HG03457 (cell line): ENCODE results near the gene CPLX3.
"Not testable (repeated sequence)": the region's sequence is repeated elsewhere in the genome, so short reads cannot be mapped to it uniquely, and the experiment has no call there.

Experiments
- ATAC-seq: cut with Tn5 transposase; IDR thresholded peaks from one replicate; pipeline ENCODE4 v1.9.1; 2021; ENCODE audit warnings: moderate number of reproducible peaks; ENCODE audit not compliant: unreplicated experiment

CPLX3 gene, protein sequence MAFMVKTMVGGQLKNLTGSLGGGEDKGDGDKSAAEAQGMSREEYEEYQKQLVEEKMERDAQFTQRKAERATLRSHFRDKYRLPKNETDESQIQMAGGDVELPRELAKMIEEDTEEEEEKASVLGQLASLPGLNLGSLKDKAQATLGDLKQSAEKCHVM

DNA sequence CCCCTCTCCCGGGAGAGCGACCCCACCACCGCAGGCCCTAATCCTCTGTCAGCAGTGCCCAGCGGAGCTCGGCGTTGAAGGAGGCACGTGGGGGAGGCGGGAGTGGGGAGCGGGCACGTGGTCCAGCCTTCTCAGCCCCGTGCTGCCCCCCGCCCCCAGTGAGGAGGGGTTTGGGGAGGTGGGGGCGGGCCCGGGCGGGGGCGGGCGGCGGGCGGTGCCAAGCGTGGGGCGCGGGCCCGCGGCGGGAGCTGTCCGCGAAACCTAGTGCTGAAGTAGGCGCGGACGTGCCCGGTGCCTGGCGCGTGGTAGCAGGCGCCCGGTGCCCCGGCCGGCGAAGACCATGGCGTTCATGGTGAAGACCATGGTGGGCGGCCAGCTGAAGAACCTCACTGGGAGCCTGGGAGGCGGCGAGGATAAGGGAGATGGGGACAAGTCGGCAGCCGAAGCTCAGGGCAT is at the start of gene CPLX3:
CPLX3 (plus strand) TSS at position 264 of the 456 bp plus-strand sequence; CDS start at position 341, 77 bp downstream.
- ATAC-seq = no peak

DNA sequence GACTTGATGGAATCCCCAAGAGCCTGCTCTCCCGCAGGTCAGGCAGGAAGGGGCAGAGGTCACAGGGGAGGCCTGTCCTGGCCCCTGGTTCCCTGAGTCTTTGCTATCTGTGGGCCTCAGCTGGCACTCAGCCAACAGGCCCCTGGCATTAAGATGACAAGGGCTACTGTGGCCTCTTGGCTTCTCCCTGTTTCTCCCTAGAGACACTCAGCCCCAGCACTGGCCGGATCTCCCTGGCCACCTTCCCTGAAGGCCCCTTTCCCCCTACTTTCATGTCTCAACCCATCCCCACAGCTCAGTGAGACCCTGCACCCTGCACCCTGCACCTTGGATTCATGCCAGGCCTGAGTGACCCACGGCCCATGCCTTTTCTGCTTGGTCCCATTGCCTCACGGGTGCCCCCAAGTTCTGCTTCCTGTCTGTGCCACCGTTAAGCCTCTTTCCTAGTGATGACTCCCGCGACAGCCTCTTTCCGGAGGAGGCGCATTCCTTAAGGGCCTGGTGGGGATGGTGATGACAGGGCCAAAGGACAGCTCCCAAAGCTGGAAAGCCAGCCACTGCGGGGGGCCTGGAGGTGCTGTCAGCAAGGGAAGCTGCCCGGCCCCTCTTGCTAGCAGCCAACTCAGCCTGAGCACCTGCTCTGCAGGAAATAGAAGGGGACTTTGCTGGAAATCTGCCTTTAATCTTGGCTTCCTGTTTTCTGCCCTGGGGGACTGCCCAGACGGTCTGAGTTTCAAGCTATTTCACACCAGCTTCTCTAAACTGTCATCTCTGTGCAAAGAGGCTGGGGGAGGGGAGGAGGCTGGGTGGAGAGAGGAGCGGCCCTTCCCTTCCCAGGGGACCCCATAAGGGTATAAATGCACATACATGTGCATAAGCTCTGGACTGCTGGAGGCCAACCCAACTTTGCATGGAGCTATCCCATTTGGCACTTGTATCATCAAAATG is 49.3 kb upstream of the CPLX3 start:
- ATAC-seq = peak; percentile 34

DNA sequence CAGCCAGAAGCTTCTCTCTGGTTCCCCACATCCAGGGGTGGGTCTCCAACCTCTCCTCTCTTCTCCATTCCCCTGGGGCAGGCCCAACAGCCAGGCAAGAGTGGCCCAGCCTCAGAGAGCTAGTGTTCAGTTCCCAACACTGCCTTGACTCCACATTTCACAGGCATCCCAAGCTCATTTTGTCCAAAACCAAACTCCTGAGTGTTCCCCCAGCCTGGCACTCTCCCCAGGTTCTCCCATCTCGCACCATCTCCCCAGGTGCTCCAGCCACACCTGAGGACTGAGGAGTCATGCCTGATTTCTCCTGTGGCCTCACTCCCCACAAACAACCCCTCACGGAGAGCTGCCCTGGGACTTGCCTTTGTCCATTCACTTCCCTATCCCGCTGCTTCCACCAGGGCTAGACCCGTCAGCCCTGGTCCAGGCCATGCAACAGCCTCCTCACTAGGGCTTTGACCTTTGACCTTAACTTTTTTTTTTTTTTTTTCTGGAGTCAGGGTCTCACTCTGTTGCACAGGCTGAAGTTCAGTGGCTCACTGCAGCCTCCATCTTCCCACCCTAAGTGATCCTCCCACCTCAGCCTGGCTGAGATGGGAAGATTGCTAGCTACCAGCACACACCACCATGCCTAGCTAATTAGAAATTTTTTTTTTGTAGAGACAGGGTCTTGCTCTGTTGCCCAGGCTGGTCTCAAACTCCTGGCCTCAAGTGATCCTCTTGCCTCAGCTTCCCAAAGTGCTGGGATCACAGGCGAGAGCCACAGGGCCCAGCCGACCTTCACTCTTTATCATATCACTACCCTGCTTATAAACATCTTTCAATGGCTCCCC is 48.4 kb upstream of the CPLX3 start:
- ATAC-seq = no peak

DNA sequence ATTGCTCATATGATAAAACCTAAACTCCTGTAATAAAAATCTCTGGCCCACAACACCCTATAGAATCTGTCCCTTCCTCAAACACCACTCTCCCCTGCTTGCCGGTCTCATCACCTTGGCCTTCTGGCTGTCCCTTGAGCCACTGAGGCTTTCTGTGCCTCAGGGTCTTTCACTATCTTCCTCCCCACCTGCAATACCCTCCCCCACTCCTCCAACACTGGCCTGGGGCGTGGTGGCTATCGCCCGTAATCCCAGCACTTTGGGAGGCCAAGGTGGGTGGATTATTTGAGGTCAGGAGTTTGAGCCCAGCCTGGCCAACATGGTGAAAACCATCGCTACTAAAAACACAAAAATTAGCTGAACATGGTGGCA is 47.8 kb upstream of the CPLX3 start:
- ATAC-seq = no peak

DNA sequence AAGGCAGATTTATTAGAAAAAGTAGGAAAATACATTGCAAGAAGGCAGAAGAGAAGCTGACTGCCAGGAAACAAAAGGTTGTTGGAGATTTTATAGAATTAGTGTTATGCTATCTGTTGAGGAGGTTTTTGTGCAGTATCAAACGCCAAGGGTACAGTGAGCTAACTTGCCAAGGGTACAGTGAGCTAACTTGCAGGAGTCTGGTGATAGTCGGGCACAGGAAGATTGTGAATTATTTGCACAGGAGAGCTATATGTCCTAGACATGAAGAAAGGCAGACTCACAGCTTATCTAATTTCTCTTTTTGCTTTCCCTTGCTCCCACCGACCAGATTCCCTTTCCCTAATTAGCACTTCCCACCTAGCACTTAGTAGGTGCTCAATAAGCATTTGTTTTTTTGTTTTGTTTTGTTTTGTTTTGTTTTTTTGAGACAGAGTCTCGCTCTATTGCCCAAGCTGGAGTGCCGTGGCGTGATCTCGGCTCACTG is 47.2 kb upstream of the CPLX3 start:
- no peak for ATAC-seq

DNA sequence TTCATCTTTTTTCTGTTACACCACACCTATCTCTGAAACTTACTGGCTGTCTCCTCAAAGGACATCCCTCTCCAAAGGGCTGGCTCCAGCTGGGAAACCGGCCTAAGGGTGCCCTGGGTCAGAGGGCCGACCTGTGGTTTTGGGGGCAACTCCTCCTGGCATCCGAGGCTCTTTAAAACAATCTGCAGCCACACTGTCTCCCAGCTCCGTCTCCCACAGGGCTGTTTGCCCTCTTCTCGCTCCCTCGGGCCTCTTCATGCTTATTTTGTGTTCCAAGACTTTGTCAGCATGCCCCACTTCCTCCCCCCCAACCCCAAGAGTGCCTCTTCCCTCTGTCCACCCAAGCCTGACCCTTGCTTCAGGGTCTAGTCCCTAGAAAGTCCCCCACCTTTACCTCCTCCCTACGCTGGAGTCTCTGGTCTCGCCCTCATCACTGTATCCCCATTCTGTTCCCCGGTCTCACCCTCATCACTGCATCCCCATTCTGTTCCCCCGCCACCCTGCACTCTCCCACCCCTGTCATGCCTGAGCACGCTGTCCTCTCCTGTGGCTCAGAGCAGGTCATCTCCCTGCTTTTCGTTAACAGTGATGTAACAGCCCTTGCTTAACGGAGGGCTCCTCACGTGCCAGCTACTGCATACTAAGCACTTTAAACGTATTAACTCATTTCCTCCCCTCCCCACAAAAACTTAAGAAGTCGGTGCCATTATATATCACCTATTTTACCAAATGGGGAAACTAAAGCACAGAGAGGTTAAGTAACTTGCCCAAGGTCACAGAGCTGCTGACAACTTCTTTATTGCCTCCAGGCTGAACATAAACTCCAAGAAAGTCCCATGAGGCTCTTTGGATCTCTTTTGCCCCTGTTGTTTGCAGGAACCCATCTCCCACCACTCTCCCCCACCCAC is 45.6 kb upstream of the CPLX3 start:
- no peak for ATAC-seq

DNA sequence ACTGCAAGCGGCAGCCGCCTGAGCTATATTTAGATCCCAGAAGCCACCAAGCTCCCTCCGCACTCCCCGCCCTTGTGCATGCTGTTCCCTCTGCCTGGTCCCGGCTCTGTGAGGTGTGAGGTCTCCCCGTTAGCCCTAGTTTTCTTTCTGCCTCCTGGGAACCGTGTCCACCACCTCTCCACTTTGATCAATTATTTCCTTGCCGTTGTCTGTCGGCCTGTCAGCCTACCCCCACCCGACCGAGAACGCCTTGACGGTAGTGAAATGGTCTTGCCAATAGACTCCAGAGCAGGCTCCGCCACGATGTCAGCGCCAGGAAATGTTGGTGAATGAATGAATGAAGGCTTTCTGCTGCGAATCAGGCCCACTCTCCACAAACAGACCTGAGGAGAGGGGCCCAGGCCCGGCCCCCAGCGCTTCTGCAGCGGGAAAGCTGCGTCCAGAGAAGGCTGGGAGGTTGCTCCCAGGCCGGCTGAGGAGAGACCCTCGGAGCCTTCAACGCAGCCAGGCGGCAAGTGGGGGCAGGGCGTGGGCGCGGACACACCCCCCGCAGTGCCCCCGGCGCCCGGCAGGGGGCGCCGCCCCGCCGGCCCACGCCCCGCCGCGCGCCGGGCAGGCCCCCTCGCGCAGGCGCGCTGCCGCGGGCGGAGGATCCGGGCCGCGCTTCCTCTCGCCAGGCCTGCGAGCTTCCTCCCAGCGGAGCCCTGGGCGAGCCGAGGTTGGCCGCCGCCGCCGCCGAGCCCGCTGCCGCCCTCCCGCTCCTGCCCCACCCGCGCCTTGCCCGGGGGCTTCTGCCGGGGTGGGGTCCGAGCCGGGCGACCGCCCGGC is 44.8 kb upstream of the CPLX3 start, which contains the start of gene CSK:
CSK (plus strand) TSS at position 650 of the 828 bp plus-strand sequence. CDS start 16,218 bp downstream, outside the sequence.
- no peak for ATAC-seq

DNA sequence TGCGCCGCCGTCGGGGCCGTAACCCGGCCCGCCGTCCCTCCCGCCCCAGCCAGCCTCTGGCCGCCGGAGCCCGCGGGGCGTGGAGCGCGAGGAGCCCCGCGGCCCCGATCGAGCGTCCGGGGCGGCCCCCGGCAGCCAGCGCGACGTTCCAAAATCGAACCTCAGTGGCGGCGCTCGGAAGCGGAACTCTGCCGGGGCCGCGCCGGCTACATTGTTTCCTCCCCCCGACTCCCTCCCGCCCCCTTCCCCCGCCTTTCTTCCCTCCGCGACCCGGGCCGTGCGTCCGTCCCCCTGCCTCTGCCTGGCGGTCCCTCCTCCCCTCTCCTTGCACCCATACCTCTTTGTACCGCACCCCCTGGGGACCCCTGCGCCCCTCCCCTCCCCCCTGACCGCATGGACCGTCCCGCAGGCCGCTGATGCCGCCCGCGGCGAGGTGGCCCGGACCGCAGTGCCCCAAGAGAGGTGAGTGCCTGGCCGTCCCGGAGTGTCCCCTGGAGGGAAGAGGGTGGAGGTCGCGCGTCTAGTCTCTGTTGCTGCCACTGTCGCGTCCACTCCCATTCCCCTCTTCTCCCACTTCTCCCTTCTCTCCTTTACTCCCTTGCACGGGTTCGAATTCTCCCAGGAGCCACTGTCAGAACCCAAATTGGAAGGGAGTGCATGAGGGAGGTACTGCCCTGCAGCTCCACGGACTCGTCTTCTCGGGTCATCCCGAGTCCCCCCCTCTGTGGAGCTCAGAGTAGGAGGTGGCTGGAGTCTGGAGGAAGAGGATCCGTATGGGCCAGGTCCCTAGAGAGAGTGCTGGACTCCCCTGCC is 44.0 kb upstream of the CPLX3 start:
- ATAC-seq = no peak

DNA sequence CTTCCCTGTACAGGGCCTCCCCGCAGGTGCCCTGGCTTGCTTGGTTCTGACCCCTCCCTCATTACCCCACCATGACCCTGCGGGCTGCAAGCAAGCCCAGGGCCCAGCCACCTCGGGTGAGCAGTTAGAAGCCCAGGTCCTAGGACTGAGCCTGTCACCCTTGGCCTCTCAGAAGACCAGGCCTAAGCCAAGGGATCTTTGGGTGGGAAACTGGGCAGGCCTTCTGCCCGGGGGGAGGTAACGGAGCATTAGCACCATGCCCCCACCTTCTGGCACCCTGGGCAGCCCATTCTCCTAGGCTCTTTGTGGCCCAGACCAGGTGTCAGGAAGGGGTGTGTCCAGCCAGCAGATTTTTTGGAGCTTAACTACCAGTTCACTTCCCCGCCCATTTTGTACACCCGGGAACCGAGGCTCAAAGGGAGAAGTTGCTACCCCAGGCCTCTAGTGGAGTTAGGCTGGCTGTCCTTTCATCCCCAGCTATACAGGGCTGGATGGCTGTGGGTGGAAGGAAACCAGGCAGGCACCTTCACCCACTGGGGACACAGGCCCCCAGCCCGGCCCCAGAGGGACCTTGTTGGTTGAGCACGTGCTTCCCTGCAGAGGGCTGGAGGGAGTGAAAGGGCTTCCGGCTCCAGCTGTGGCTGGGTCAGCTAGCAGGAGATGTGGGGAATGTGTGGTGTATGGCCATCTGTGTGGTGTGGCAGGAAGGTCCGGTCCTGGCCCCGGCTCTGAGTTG is 43.2 kb upstream of the CPLX3 start:
- no peak for ATAC-seq

DNA sequence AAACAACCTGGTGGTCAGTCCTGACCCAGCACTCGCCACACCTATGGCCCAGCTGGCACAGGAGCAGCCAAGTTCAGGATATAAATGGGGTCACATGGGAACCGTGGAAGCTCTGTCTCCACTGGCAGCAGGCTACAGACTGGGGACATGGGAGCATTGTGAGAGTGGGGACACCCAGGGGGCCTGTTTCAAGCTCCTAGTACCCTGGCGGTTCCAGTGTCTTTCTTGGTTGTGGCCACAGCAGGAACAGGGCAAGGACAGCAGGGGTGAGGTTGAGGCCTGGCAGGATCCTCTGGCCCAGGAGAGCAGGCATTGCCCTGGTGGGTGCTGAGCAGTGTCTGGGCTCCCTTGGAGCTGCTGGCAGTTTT is 42.6 kb upstream of the CPLX3 start:
- no peak for ATAC-seq

DNA sequence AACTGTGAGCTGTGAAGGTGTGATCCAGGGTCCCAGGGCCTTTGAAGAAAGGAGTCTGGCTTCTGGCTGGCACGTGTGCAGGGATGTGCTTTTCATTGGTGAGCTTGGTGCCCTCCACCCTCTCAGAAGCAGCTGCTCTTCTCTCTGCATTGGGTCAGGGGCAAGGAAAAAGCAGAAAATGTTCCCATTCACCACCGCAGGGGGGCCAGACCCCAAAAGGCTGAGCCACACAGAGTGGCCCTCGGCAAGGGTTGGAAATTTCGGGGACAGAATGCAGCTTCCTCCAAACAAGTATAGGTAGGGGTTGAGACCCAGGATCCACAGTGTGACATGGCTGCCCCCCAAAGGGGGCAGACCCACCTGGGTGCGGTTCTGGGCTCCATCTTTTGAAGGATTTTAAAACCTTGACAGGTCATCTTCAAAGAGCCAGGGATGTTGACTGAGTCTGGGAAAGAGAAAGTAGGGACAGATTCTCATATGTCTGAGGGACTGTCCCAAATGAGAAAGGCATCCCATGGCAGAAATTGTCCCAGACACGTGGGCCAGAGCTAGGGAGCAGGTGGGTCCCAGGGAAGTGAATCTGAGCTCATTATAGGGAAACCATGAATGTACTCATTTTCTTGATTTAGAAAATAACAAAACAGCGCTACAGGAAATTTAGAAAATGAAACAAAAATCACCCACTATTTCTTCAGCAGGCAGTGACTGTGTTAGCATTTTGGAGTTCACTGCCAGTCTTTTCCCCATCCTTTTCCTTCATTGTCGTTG is 41.8 kb upstream of the CPLX3 start:
- ATAC-seq = no peak

DNA sequence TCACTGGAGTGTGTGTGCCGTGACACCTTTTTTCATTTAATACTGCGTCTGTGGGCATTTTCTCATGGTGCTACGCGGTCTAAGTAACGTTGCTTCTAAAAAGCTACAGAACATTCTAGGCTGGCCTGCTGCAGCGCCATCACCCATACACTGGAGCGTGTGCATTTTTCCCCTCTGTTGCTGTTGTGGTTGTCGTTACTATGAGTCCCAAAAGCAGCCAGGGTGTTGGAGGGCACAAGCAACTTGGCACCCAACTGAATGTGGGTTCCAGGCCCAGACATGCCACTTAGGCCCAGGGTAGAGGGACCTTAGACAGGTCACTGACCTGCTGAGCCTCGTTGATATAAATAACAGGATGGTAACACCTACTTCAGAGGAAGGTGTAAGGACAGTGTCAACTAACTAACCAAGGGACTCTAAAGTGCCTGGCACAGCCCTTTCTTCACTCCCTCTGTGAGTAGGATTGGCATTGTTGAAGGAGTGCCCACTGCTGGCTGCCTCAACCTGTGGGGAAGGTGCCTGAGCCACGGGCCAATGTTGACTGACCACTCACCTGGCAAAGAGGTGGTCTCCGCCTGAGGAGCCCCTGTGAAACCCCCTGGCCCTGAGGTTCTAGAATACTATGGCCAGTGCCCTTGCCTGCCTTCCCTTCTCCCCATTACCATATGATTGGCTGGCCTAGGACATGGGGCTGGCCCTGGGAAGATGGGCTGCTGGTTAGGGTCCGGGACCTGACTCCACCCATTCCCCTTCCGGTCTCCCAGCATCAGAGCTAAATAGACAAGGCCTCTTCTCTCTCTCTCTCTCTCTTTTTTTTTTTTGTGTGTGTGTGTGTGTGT is 41.0 kb upstream of the CPLX3 start:
- no peak for ATAC-seq

DNA sequence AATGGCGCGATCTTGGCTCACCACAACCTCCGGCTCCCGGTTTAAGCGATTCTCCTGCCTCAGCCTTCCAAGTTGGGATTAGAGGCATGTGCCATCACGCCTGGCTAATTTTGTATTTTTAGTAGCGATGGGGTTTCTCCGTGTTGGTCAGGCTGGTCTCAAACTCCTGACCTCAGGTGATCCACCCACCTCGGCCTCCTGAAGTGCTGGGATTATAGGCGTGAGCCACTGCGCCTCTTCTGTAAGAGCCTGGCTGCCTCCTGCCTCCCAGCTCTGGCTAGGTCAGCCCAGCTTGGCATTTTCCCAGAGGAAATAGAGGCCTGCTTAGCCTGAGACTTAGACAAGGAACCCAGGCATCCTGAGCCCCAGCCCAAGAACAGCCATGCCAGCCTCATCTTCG is 40.3 kb upstream of the CPLX3 start:
- ATAC-seq = not testable (repeated sequence)

DNA sequence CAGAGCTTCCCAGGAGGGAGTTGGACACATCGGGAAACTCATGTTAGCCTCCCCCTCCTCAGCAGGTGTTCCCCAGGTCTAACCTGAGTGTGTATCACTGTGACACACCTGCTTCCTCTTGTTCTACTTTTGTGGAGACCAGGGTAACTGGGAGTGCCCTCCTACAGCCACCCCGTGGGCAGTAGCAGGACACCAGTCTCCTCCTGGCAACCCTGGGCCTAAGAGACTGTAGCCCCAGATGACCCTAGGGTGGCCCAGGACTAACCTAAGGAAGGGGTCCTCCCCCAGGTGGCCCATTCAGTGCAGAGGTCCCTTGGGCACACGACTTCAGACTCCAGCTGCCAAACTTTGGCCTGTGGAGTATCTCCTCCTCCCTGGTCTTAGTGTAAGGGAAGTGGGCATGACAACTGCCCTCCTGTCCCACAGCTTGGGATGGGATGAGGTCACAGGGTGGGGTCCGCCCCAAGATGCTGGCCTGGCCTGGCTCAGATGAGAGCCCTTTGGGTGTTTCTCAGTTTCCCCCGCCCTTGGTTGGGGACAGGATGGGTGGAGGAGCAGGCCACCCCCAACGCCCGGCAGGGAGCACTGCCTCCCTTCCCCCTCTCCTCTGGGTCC is 39.8 kb upstream of the CPLX3 start:
- ATAC-seq = no peak

DNA sequence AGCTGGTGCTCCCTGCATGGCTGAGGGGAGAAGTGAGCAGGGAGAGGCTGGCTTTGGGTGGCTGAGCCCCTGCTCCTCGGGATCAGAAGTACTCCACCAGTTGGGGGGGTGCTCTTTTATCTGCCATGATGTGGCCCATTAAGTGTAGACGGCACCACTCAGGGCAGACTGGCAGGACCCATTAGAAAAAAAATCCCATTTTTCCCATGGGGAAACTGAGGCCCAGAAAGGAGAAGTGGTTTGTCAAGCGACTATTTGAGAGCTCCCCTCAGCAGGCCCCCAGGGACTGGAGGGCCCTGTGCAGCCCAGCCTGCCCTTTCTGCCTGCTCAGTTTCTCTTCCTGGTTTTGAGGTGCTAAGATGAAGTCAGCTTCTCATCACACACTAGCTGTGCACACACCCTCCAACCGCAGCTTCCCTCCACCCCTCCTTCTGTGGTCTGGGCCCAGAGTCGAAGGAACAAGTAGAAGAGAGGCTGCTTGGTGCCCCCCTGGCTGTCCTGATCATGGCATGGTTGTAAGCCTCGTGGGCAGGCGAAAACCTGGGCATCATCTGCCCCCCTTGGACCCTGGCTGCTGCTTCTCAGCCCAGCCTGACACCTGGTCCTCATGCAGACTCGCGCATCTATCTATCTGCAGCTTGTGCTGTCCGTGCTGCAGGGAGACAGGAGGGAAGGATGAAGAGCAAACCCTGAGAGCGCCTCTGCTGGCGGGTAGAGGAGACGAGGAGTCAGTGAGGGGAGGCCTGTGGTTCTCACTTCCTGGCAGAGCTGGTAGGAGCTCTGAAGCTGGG is 39.0 kb upstream of the CPLX3 start:
- peak; percentile 29 for ATAC-seq
